HEK293T (cell line): ENCODE results near the gene CMTM1.

Source experiments
- ARNT ChIP-seq: fragments of 450-650 bp; IDR thresholded peaks from 2 replicates; pipeline ENCODE4 v1.6.1; 2017; ENCODE audit warnings: mild to moderate bottlenecking
- BHLHE40 ChIP-seq: fragments of 450-650 bp; IDR thresholded peaks from 2 replicates; pipeline ENCODE4 v1.6.1; 2016; ENCODE audit warnings: mild to moderate bottlenecking, moderate library complexity, borderline replicate concordance
- CTBP1 ChIP-seq: fragments of 450-650 bp; IDR thresholded peaks from 2 replicates; pipeline ENCODE4 v1.6.1; 2016; ENCODE audit warnings: borderline replicate concordance
- FOXM1 ChIP-seq: fragments of 450-650 bp; IDR thresholded peaks from 2 replicates; pipeline ENCODE4 v1.6.1; 2017; ENCODE audit warnings: mild to moderate bottlenecking, borderline replicate concordance
- HDGF ChIP-seq: fragments of 450-650 bp; IDR thresholded peaks from 2 replicates; pipeline ENCODE4 v1.6.1; 2017; ENCODE audit warnings: antibody characterized with exemption, borderline replicate concordance
- L3MBTL2 ChIP-seq: fragments of 450-650 bp; conservative IDR thresholded peaks from 2 replicates; pipeline ENCODE4 v1.6.1; 2016; ENCODE audit warnings: mild to moderate bottlenecking
- LEF1 ChIP-seq: fragments of 450-650 bp; IDR thresholded peaks from 2 replicates; pipeline ENCODE4 v1.6.1; 2017; ENCODE audit warnings: mild to moderate bottlenecking, borderline replicate concordance
- NFRKB ChIP-seq: fragments of 450-650 bp; IDR thresholded peaks from 2 replicates; pipeline ENCODE4 v1.6.1; 2016; ENCODE audit warnings: mild to moderate bottlenecking, moderate library complexity
- PKNOX1 ChIP-seq: fragments of 450-650 bp; IDR thresholded peaks from 2 replicates; pipeline ENCODE4 v1.6.1; 2016
- SP1 ChIP-seq: fragments of 450-650 bp; IDR thresholded peaks from 2 replicates; pipeline ENCODE4 v1.6.1; 2017
- SUZ12 ChIP-seq: fragments of 450-650 bp; IDR thresholded peaks from 2 replicates; pipeline ENCODE4 v1.6.1; 2016; ENCODE audit warnings: mild to moderate bottlenecking
- TARDBP ChIP-seq: fragments of 450-650 bp; IDR thresholded peaks from 2 replicates; pipeline ENCODE4 v1.6.1; 2016
- ZNF384 ChIP-seq: fragments of 450-650 bp; IDR thresholded peaks from 2 replicates; pipeline ENCODE4 v1.6.1; 2016

GRCh38 chr16:66544016-66544757, 22.1 kb upstream of the CMTM1 start:
- TF ChIP-seq HDGF (no peak), PKNOX1 (no peak), TARDBP (no peak), SUZ12 (no peak), SP1 (no peak), CTBP1 (no peak), ARNT (no peak), BHLHE40 (no peak), NFRKB (no peak), ZNF384 (no peak), LEF1 (no peak), FOXM1 (no peak), L3MBTL2 (no peak)
